ENCODE measurements around the gene MAPRE3.

The MAPRE3 gene

DNA sequence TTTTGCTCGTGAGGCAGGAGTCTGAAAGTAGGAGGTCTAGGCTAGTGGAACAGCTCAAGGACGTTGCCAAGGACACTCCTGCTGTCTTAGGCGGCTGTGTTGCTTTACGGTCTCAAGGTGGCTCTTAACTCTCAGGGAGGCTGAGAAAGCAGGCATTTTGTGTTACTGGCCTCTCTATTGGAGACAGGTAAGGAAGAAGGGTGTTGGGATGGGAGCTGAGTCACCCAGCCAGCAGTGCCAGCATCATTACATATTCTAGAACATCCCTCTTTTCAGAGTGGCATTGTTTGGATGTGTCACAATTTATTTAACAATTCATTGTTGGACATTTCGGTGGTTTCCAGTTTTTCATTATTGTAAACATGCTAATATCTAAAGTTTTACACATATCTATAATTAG lies 31.5 kb downstream of the MAPRE3 start:
- TF ChIP-seq, protein P1, sequence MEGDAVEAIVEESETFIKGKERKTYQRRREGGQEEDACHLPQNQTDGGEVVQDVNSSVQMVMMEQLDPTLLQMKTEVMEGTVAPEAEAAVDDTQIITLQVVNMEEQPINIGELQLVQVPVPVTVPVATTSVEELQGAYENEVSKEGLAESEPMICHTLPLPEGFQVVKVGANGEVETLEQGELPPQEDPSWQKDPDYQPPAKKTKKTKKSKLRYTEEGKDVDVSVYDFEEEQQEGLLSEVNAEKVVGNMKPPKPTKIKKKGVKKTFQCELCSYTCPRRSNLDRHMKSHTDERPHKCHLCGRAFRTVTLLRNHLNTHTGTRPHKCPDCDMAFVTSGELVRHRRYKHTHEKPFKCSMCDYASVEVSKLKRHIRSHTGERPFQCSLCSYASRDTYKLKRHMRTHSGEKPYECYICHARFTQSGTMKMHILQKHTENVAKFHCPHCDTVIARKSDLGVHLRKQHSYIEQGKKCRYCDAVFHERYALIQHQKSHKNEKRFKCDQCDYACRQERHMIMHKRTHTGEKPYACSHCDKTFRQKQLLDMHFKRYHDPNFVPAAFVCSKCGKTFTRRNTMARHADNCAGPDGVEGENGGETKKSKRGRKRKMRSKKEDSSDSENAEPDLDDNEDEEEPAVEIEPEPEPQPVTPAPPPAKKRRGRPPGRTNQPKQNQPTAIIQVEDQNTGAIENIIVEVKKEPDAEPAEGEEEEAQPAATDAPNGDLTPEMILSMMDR (IDR thresholded peaks at IDR 0.05; ENCODE audit: insufficient read depth, low read length, poor library complexity, severe bottlenecking): no peak
- TF ChIP-seq EZH2phosphoT487 (conservative IDR thresholded peaks at IDR 0.05; ENCODE audit: low read length): no peak
- Histone ChIP-seq H4K20me1 (ENCODE audit: low read depth, low read length) (no peaks in the 10 kb centered on the region), H3K4me3 (ENCODE audit: insufficient read depth, low read length, poor library complexity, severe bottlenecking) (no peak overlapping the region), H3K9ac (ENCODE audit: low read length) (no peak overlapping the region), H3K27ac (ENCODE audit: low read depth, low read length) (no peak overlapping the region), H3K9me2 (replicated peaks; ENCODE audit: insufficient read depth, low read length) (no peaks in the 10 kb centered on the region), H3F3A (ENCODE audit: insufficient read depth) (no peaks in the 10 kb centered on the region), H2AFZ (ENCODE audit: low read depth, low read length, severe bottlenecking) (no peak overlapping the region), H3K4me2 (ENCODE audit: low read depth, low read length, poor library complexity, severe bottlenecking) (no peak overlapping the region), H3K79me2 (ENCODE audit: insufficient read depth, low read length) (no peaks in the 10 kb centered on the region), H3K27me3 (ENCODE audit: low read length) (no peaks in the 10 kb centered on the region), H3K36me3 (ENCODE audit: low read length) (no peaks in the 10 kb centered on the region), H3K9me3 (ENCODE audit: insufficient read depth, low read length) (no peaks in the 10 kb centered on the region)

DNA sequence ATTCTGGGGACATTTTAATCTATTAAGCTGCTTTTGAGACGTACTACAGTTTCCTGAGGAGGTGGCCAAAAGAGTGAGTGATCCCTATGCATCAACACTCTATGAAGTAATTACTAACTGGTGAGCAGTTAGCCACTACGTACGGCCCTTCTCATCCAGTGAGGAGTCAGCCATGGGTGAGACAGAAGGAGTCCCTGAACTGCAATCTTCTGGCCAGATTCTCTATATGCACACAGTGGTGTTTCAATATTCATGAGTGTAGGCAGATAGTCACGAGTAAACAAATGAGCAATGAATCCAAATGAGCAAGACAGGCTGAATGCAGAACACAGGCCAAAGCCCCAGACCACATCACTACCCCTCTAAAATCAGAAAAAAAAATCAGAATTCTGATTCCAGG lies 32.6 kb downstream of the MAPRE3 start:
- Histone ChIP-seq H3K4me3 (ENCODE audit: insufficient read depth, low read length, poor library complexity, severe bottlenecking) (no peak overlapping the region), H3K9me2 (replicated peaks; ENCODE audit: insufficient read depth, low read length) (no peaks in the 10 kb centered on the region), H3K27ac (ENCODE audit: low read depth, low read length) (no peak overlapping the region), H3F3A (ENCODE audit: insufficient read depth) (no peaks in the 10 kb centered on the region), H3K4me2 (ENCODE audit: low read depth, low read length, poor library complexity, severe bottlenecking) (no peak overlapping the region), H3K79me2 (ENCODE audit: insufficient read depth, low read length) (no peaks in the 10 kb centered on the region), H3K27me3 (ENCODE audit: low read length) (no peaks in the 10 kb centered on the region), H4K20me1 (ENCODE audit: low read depth, low read length) (no peaks in the 10 kb centered on the region), H3K9me3 (ENCODE audit: insufficient read depth, low read length) (no peaks in the 10 kb centered on the region), H3K36me3 (ENCODE audit: low read length) (no peaks in the 10 kb centered on the region), H3K9ac (ENCODE audit: low read length) (no peak overlapping the region), H2AFZ (ENCODE audit: low read depth, low read length, severe bottlenecking) (no peak overlapping the region)
- TF ChIP-seq, protein P1 (IDR thresholded peaks at IDR 0.05; ENCODE audit: insufficient read depth, low read length, poor library complexity, severe bottlenecking): no peak
- no peak for TF ChIP-seq EZH2phosphoT487 (conservative IDR thresholded peaks at IDR 0.05; ENCODE audit: low read length)

DNA sequence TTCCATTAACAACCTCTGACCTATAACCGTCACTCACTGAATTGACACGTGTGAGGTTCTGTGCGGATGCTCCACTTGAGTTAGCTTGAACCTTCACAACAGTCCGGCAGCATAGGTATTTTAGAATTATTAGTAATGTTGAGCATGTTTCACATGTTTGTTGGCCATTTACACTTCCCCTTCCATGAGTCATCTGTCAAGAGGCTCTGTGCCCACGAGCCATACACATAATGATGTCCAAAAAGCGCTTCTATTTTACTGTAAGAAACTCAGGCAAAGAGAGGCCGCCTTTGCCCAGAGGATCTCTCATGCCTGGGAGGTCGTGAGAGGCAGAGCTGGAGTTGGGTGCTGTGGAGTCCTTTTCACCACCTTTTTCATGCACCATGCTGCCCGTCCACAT lies 33.4 kb downstream of the MAPRE3 start:
- H3K79me2 ChIP-seq (ENCODE audit: insufficient read depth, low read length): no peaks in the 10 kb centered on the region
- H4K20me1 ChIP-seq (ENCODE audit: low read depth, low read length): no peaks in the 10 kb centered on the region
- no peak overlapping the region for H3K4me3 ChIP-seq (ENCODE audit: insufficient read depth, low read length, poor library complexity, severe bottlenecking)
- H3K9ac ChIP-seq (ENCODE audit: low read length): no peak overlapping the region
- H3K27me3 ChIP-seq (ENCODE audit: low read length): no peaks in the 10 kb centered on the region
- H3K27ac ChIP-seq (ENCODE audit: low read depth, low read length): no peak overlapping the region
- no peaks in the 10 kb centered on the region for H3K36me3 ChIP-seq (ENCODE audit: low read length)
- no peak overlapping the region for H3K4me2 ChIP-seq (ENCODE audit: low read depth, low read length, poor library complexity, severe bottlenecking)
- H3F3A ChIP-seq (ENCODE audit: insufficient read depth): no peaks in the 10 kb centered on the region
- H3K9me2 ChIP-seq (replicated peaks; ENCODE audit: insufficient read depth, low read length): no peaks in the 10 kb centered on the region
- H2AFZ ChIP-seq (ENCODE audit: low read depth, low read length, severe bottlenecking): no peak overlapping the region
- H3K9me3 ChIP-seq (ENCODE audit: insufficient read depth, low read length): no peaks in the 10 kb centered on the region
- no peak for TF ChIP-seq EZH2phosphoT487 (conservative IDR thresholded peaks at IDR 0.05; ENCODE audit: low read length)
- TF ChIP-seq, protein P1 (IDR thresholded peaks at IDR 0.05; ENCODE audit: insufficient read depth, low read length, poor library complexity, severe bottlenecking): no peak
